GM12878 (cell line): Measurements from ENCODE around the gene EHF. TPM values are rescaled to one million over a fixed set of nuclear protein-coding genes. Genes with fewer than 3 reads are reported as not detected.

Experiments used
- BRCA1 ChIP-seq: IDR thresholded peaks from 2 replicates; pipeline ENCODE4 v1.6.1; 2011; ENCODE audit warnings: low read depth, low read length, improper control_type of control experiment
- CBX5 ChIP-seq: sonication (generic); IDR thresholded peaks from 2 replicates; pipeline ENCODE4 v1.6.1; 2016; ENCODE audit warnings: low read depth, moderate library complexity, mild to moderate bottlenecking, inconsistent platforms
- CHD1 ChIP-seq: IDR thresholded peaks from 2 replicates; pipeline ENCODE4 v1.6.1; 2012; ENCODE audit warnings: low read depth, low read length, improper control_type of control experiment
- CHD4 ChIP-seq: fragments of 200-600 bp; sonication (generic); IDR thresholded peaks from 2 replicates; pipeline ENCODE4 v1.6.1; 2016; ENCODE audit warnings: mild to moderate bottlenecking
- CREM ChIP-seq: IDR thresholded peaks from 2 replicates; pipeline ENCODE4 v1.6.1; 2014; ENCODE audit warnings: antibody characterized with exemption, low read depth
- EGR1 ChIP-seq, 2 experiments: IDR thresholded peaks; 1 replicate in 1 of 2; 2 replicates in 1 of 2; pipeline ENCODE4 v1.6.1; 2011 to 2012; ENCODE audit warnings: low read depth in 2 of 2, low read length in 2 of 2, borderline replicate concordance in 1 of 2, mild to moderate bottlenecking in 1 of 2, moderate library complexity in 1 of 2
- EP300 ChIP-seq, 2 experiments: fragments of 150-350 bp in 1 of 2; IDR thresholded peaks; 2 replicates each; pipeline ENCODE4 v1.6.1; 2011 to 2012; ENCODE audit warnings: low read depth in 2 of 2, low read length in 2 of 2, borderline replicate concordance in 1 of 2, improper control_type of control experiment in 1 of 2, inconsistent platforms in 1 of 2; ENCODE audit not compliant: control insufficient read depth in 1 of 2
- ETV6 ChIP-seq, 2 experiments: fragments of 450-650 bp in 1 of 2; IDR thresholded peaks in 1 of 2; conservative IDR thresholded peaks in 1 of 2; 2 replicates each; pipeline ENCODE4 v1.6.1; 2014; ENCODE audit warnings: antibody characterized with exemption in 1 of 2, borderline replicate concordance in 1 of 2, low read depth in 1 of 2, mild to moderate bottlenecking in 1 of 2, moderate library complexity in 1 of 2
- EZH2 ChIP-seq: IDR thresholded peaks from 2 replicates; pipeline ENCODE4 v1.6.1; 2012; ENCODE audit warnings: low read depth, mild to moderate bottlenecking, control low read depth, inconsistent platforms, low read length, borderline replicate concordance; ENCODE audit not compliant: control insufficient read depth
- IKZF2 ChIP-seq, 2 experiments: fragments of 450-650 bp; IDR thresholded peaks; 2 replicates each; pipeline ENCODE4 v1.6.1; 2017; ENCODE audit warnings: mild to moderate bottlenecking in 2 of 2, moderate library complexity in 2 of 2
- MYB ChIP-seq: fragments of 150-350 bp; IDR thresholded peaks from 2 replicates; pipeline ENCODE4 v1.6.1; 2014; ENCODE audit warnings: mild to moderate bottlenecking, low read depth, low read length, borderline replicate concordance
- NBN ChIP-seq: fragments of 450-650 bp; IDR thresholded peaks from 2 replicates; pipeline ENCODE4 v1.6.1; 2016
- NR2C2 ChIP-seq: IDR thresholded peaks from 2 replicates; pipeline ENCODE4 v1.6.1; 2011; ENCODE audit warnings: borderline replicate concordance, low read depth; ENCODE audit not compliant: control insufficient read depth, insufficient read length
- NR2F1 ChIP-seq: fragments of 450-650 bp; conservative IDR thresholded peaks from 2 replicates; pipeline ENCODE4 v1.6.1; 2017; ENCODE audit warnings: mild to moderate bottlenecking
- PAX5 ChIP-seq: IDR thresholded peaks from 2 replicates; pipeline ENCODE4 v1.6.1; 2011; ENCODE audit warnings: low read depth, low read length, borderline replicate concordance
- POU2F2 ChIP-seq: IDR thresholded peaks from 3 replicates; pipeline ENCODE4 v1.6.1; 2011; ENCODE audit warnings: low read depth, mild to moderate bottlenecking, low read length, borderline replicate concordance
- RBBP5 ChIP-seq: fragments of 200-600 bp; sonication (generic); conservative IDR thresholded peaks from 2 replicates; pipeline ENCODE4 v1.6.1; 2016
- TCF7 ChIP-seq: IDR thresholded peaks from 2 replicates; pipeline ENCODE4 v1.6.1; 2014; ENCODE audit warnings: antibody characterized with exemption, borderline replicate concordance
- polyA plus RNA-seq, 11 experiments: library from polyadenylated mRNA; depleted of rRNA in 4 of 11; unstranded in 6 of 11; stranded (reverse) in 5 of 11; fragments of >200 nt; fragmentation: Nextera tagmentation in 4 of 11; fragmentation: Illumina TruSeq in 1 of 11; extraction: Ambion mirVana in 4 of 11; extraction: Trizol in 1 of 11; gene quantifications; 1 replicate in 1 of 11; 2 replicates in 10 of 11; pipeline versions ENCODE4 v1.2.1 to v1.2.3, GENCODE V29; 2011 to 2016; ENCODE audit warnings: inconsistent platforms in 2 of 11, missing spikeins in 2 of 11, low read depth in 1 of 11
- total RNA-seq, 4 experiments: library from RNA; depleted of rRNA in 3 of 4; stranded (reverse); fragments of >200 nt in 3 of 4; fragmentation: Illumina TruSeq in 1 of 4; extraction: Trizol in 1 of 4; gene quantifications; 2 replicates each; pipeline versions ENCODE4 v1.2.1 to v1.2.3, GENCODE V29; 2013 to 2021
- TF ChIP-seq, protein P1 (sequence below): fragments of 450-650 bp; IDR thresholded peaks from 2 replicates; pipeline ENCODE4 v1.6.1; 2014; ENCODE audit warnings: mild to moderate bottlenecking
- TF ChIP-seq, protein P2 (sequence below): fragments of 150-350 bp; IDR thresholded peaks from 2 replicates; pipeline ENCODE4 v1.6.1; 2016; ENCODE audit warnings: low read depth, low read length
- TF ChIP-seq, protein P3 (sequence below): fragments of 150-350 bp; IDR thresholded peaks from 2 replicates; pipeline ENCODE4 v1.6.1; 2014; ENCODE audit warnings: mild to moderate bottlenecking, low read depth, low read length
- TF ChIP-seq, protein P4 (sequence below): IDR thresholded peaks from 2 replicates; pipeline ENCODE4 v1.6.1; 2011; ENCODE audit warnings: borderline replicate concordance, low read depth, mild to moderate bottlenecking, moderate library complexity, low read length; ENCODE audit not compliant: insufficient read depth, poor library complexity, severe bottlenecking

Gene EHF
- total and polyA plus RNA-seq, 10 of the 15 experiments (the other 5 are each of a cell fraction or from before 2014, with no cell fraction given), result 0.04 to 0.33 (median 0.06) TPM; not detected in 6

DNA sequence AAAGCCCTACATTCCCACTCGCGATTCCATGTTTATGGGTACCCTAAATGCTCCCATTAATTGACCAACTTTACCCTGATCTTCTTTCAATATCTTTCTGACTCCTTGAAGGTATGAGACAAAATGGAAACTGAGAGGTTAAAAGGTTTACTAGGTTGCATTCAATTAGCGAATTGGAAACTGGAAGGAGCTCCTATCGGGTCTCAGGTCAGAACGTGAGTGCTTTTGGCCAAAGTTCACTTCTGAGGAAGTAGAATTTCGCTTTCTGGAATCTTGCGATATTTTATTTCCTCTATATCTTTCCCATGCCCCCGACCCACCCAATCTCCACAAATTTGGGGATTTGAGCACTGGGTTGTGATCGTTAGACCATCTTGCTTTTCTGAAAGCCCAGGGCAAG lies 2.6 kb downstream of the EHF start (continued):
- TF ChIP-seq ETV6 (conservative IDR thresholded peaks at IDR 0.05 in 1 of 2, IDR thresholded peaks at IDR 0.05 in 1 of 2; ENCODE audit: borderline replicate concordance in 1 of 2, low read depth in 1 of 2) (peak in 1 of 2 experiments; percentile 54; a peak in 1 of 4 replicates), CHD4 (no peak), CREM (no peak), POU2F2 (no peak), NBN (no peak), CHD1 (no peak), BRCA1 (no peak), TCF7 (no peak), EZH2 (no peak), NR2C2 (no peak), EP300 (IDR thresholded peaks at IDR 0.05; ENCODE audit: borderline replicate concordance in 1 of 2, control insufficient read depth in 1 of 2, low read depth in 2 of 2, low read length in 2 of 2) (no peak), MYB (no peak), NR2F1 (peak; percentile 46; the same call in 1 of the 2 replicates), IKZF2 (IDR thresholded peaks at IDR 0.05) (peak in 1 of 2 experiments; percentile 30; a peak in 1 of 4 replicates), EGR1 (IDR thresholded peaks at IDR 0.05; ENCODE audit: borderline replicate concordance in 1 of 2, low read depth in 2 of 2, low read length in 2 of 2) (no peak), CBX5 (no peak), PAX5 (no peak), RBBP5 (no peak)
- TF ChIP-seq, protein P1, sequence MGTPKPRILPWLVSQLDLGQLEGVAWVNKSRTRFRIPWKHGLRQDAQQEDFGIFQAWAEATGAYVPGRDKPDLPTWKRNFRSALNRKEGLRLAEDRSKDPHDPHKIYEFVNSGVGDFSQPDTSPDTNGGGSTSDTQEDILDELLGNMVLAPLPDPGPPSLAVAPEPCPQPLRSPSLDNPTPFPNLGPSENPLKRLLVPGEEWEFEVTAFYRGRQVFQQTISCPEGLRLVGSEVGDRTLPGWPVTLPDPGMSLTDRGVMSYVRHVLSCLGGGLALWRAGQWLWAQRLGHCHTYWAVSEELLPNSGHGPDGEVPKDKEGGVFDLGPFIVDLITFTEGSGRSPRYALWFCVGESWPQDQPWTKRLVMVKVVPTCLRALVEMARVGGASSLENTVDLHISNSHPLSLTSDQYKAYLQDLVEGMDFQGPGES, result no peak
- TF ChIP-seq, protein P2, sequence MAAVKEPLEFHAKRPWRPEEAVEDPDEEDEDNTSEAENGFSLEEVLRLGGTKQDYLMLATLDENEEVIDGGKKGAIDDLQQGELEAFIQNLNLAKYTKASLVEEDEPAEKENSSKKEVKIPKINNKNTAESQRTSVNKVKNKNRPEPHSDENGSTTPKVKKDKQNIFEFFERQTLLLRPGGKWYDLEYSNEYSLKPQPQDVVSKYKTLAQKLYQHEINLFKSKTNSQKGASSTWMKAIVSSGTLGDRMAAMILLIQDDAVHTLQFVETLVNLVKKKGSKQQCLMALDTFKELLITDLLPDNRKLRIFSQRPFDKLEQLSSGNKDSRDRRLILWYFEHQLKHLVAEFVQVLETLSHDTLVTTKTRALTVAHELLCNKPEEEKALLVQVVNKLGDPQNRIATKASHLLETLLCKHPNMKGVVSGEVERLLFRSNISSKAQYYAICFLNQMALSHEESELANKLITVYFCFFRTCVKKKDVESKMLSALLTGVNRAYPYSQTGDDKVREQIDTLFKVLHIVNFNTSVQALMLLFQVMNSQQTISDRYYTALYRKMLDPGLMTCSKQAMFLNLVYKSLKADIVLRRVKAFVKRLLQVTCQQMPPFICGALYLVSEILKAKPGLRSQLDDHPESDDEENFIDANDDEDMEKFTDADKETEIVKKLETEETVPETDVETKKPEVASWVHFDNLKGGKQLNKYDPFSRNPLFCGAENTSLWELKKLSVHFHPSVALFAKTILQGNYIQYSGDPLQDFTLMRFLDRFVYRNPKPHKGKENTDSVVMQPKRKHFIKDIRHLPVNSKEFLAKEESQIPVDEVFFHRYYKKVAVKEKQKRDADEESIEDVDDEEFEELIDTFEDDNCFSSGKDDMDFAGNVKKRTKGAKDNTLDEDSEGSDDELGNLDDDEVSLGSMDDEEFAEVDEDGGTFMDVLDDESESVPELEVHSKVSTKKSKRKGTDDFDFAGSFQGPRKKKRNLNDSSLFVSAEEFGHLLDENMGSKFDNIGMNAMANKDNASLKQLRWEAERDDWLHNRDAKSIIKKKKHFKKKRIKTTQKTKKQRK, result no peak
- TF ChIP-seq, protein P3, sequence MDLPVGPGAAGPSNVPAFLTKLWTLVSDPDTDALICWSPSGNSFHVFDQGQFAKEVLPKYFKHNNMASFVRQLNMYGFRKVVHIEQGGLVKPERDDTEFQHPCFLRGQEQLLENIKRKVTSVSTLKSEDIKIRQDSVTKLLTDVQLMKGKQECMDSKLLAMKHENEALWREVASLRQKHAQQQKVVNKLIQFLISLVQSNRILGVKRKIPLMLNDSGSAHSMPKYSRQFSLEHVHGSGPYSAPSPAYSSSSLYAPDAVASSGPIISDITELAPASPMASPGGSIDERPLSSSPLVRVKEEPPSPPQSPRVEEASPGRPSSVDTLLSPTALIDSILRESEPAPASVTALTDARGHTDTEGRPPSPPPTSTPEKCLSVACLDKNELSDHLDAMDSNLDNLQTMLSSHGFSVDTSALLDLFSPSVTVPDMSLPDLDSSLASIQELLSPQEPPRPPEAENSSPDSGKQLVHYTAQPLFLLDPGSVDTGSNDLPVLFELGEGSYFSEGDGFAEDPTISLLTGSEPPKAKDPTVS, result no peak
- TF ChIP-seq, protein P4, sequence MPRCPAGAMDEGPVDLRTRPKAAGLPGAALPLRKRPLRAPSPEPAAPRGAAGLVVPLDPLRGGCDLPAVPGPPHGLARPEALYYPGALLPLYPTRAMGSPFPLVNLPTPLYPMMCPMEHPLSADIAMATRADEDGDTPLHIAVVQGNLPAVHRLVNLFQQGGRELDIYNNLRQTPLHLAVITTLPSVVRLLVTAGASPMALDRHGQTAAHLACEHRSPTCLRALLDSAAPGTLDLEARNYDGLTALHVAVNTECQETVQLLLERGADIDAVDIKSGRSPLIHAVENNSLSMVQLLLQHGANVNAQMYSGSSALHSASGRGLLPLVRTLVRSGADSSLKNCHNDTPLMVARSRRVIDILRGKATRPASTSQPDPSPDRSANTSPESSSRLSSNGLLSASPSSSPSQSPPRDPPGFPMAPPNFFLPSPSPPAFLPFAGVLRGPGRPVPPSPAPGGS, result no peak
